HEK293 (cell line): Measurements from ENCODE around the gene TIMM21.

Experiments
- YY1 ChIP-seq: fragments of 450-650 bp; formaldehyde crosslinking; IDR thresholded peaks from 2 replicates; pipeline ENCODE4 v1.5.1; 2018; ENCODE audit warnings: missing biosample characterization, missing genetic modification characterization
- ZFP69B ChIP-seq: fragments of 450-650 bp; formaldehyde crosslinking; IDR thresholded peaks from 2 replicates; pipeline ENCODE4 v1.5.1; 2016; ENCODE audit warnings: missing biosample characterization, missing genetic modification characterization
- ZNF416 ChIP-seq: fragments of 450-650 bp; formaldehyde crosslinking; IDR thresholded peaks from 2 replicates; pipeline ENCODE4 v1.5.1; 2016; ENCODE audit warnings: missing biosample characterization, missing genetic modification characterization
- ZNF558 ChIP-seq: fragments of 450-650 bp; formaldehyde crosslinking; IDR thresholded peaks from 2 replicates; pipeline ENCODE4 v1.5.1; 2016; ENCODE audit warnings: missing biosample characterization, missing genetic modification characterization
- ZNF621 ChIP-seq: fragments of 450-650 bp; formaldehyde crosslinking; IDR thresholded peaks from 2 replicates; pipeline ENCODE4 v1.5.1; 2017; ENCODE audit warnings: missing biosample characterization, missing genetic modification characterization
- TF ChIP-seq, protein P1 (sequence below): fragments of 450-650 bp; formaldehyde crosslinking; IDR thresholded peaks from 2 replicates; pipeline ENCODE4 v1.5.1; 2016; ENCODE audit warnings: missing biosample characterization, missing genetic modification characterization

- TF ChIP-seq ZNF416 (tag by site-specific recombination): no peak
- TF ChIP-seq YY1 (tag by site-specific recombination): no peak
- TF ChIP-seq ZFP69B (tag by site-specific recombination): no peak
- no peak for TF ChIP-seq ZNF558 (tag by site-specific recombination)
- no peak for TF ChIP-seq ZNF621 (tag by site-specific recombination)
- TF ChIP-seq, protein P1, sequence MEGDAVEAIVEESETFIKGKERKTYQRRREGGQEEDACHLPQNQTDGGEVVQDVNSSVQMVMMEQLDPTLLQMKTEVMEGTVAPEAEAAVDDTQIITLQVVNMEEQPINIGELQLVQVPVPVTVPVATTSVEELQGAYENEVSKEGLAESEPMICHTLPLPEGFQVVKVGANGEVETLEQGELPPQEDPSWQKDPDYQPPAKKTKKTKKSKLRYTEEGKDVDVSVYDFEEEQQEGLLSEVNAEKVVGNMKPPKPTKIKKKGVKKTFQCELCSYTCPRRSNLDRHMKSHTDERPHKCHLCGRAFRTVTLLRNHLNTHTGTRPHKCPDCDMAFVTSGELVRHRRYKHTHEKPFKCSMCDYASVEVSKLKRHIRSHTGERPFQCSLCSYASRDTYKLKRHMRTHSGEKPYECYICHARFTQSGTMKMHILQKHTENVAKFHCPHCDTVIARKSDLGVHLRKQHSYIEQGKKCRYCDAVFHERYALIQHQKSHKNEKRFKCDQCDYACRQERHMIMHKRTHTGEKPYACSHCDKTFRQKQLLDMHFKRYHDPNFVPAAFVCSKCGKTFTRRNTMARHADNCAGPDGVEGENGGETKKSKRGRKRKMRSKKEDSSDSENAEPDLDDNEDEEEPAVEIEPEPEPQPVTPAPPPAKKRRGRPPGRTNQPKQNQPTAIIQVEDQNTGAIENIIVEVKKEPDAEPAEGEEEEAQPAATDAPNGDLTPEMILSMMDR (tag by site-specific recombination): peak; percentile 72
These were observed 48.1 kb downstream of the TIMM21 start for GRCh38 chr18:74196220-74197119.
